ENCODE data around the gene RPL18. TPM values are rescaled to one million over a fixed set of nuclear protein-coding genes. Genes with fewer than 3 reads are reported as not detected.

RPL18 gene
- total RNA-seq, 4 donors from 2014 or later: 1,223 to 1,420 (median 1,299) TPM

- no peaks in the 10 kb centered on the region for H3K27me3 ChIP-seq
- peak overlapping the region in 1 of 4 donors; percentile 100 for H3K27ac ChIP-seq
- intact Hi-C loops (cut with DNase I; ENCODE audit: low total_unique reads) (no loop called here), in situ Hi-C loops (cut with MboI; ENCODE audit: low sequenced_read_pairs in 4 of 4) (loop anchor here in 1 of 4 donors (25.0 kb wide), 1 partner anchor 109 kb away; the partner anchor contains the start of genes IZUMO1 and RASIP1)
- no peaks in the 10 kb centered on the region for H3K9me3 ChIP-seq
- no peak overlapping the region for H3K4me3 ChIP-seq
- H3K4me1 ChIP-seq: peaks cover 46 to 54% of the 10 kb centered on the region in 2 donors
- ATAC-seq (no peak), DNase-seq (no peak)
- TF ChIP-seq CTCF (IDR thresholded peaks at IDR 0.05 in 4 of 5, conservative IDR thresholded peaks at IDR 0.05 in 1 of 5) (no peak), POLR2A (IDR thresholded peaks at IDR 0.05) (no peak)
- peaks cover 0 to 4% of the 10 kb centered on the region in 2 donors for H3K36me3 ChIP-seq
Measured at GRCh38 chr19:48627865-48628314, 8.9 kb upstream of the RPL18 start.

GRCh38 chr19:48627201-48627864, 8.4 kb upstream of the RPL18 start:
- ATAC-seq (no peak), DNase-seq (no peak)
- H3K4me3 ChIP-seq: no peak overlapping the region
- H3K4me1 ChIP-seq: peaks cover 41 to 49% of the 10 kb centered on the region in 2 donors
- no peak for TF ChIP-seq CTCF (IDR thresholded peaks at IDR 0.05 in 4 of 5, conservative IDR thresholded peaks at IDR 0.05 in 1 of 5)
- TF ChIP-seq POLR2A (IDR thresholded peaks at IDR 0.05): no peak
- peaks cover 0 to 4% of the 10 kb centered on the region in 2 donors for H3K36me3 ChIP-seq
- no peaks in the 10 kb centered on the region for H3K9me3 ChIP-seq
- in situ Hi-C loops (cut with MboI; ENCODE audit: low sequenced_read_pairs in 4 of 4): loop anchor here in 1 of 4 donors (25.0 kb wide), 1 partner anchor 110 kb away; the partner anchor contains the start of genes IZUMO1 and RASIP1
- H3K27me3 ChIP-seq: no peaks in the 10 kb centered on the region
- H3K27ac ChIP-seq: peak overlapping the region in 1 of 4 donors; percentile 100
- intact Hi-C loops (cut with DNase I; ENCODE audit: low total_unique reads): no loop called here

GRCh38 chr19:48625891-48626327, 6.9 kb upstream of the RPL18 start:
- H3K36me3 ChIP-seq: peaks cover 0 to 4% of the 10 kb centered on the region in 2 donors

More at GRCh38 chr19:48625891-48626327, 6.9 kb upstream of the RPL18 start:
- TF ChIP-seq POLR2A (IDR thresholded peaks at IDR 0.05) (no peak), CTCF (IDR thresholded peaks at IDR 0.05 in 4 of 5, conservative IDR thresholded peaks at IDR 0.05 in 1 of 5) (no peak)
- no peaks in the 10 kb centered on the region for H3K9me3 ChIP-seq
- H3K4me3 ChIP-seq: no peak overlapping the region
- H3K27ac ChIP-seq: peak overlapping the region in 3 of 4 donors; percentile 90 to 99 (median 94)
- H3K27me3 ChIP-seq: no peaks in the 10 kb centered on the region
- ATAC-seq (no peak), DNase-seq (no peak)
- in situ Hi-C loops (cut with MboI; ENCODE audit: low sequenced_read_pairs in 4 of 4) (loop anchor here in 1 of 4 donors (25.0 kb wide), 1 partner anchor 111 kb away; the partner anchor contains the start of genes IZUMO1 and RASIP1), intact Hi-C loops (cut with DNase I; ENCODE audit: low total_unique reads) (no loop called here)
- peaks cover 26 to 34% of the 10 kb centered on the region in 2 donors for H3K4me1 ChIP-seq

Measured in gastrocnemius medialis (tissue), 4 donors.